Brain microvascular endothelial cell (primary cell): Measurements from ENCODE around the gene LRRC27.
"Not testable (repeated sequence)": the region's sequence is repeated elsewhere in the genome, so short reads cannot be mapped to it uniquely, and the experiment has no call there.

Experiments used
- DNase-seq: peaks from one replicate; pipeline ENCODE4 v3.0.0-alpha.2; 2020
- H3K27ac ChIP-seq: fragments of 250-450 bp; sonication (Bioruptor Pico); 2 replicates; pipeline ENCODE4 v1.5.1; 2020; ENCODE audit warnings: mild to moderate bottlenecking, moderate library complexity
- H3K27me3 ChIP-seq: fragments of 250-450 bp; sonication (Bioruptor Pico); replicated peaks from 2 replicates; pipeline ENCODE4 v1.5.1; 2020; ENCODE audit warnings: mild to moderate bottlenecking
- H3K36me3 ChIP-seq: fragments of 250-450 bp; sonication (Bioruptor Pico); replicated peaks from 2 replicates; pipeline ENCODE4 v1.5.1; 2020; ENCODE audit warnings: mild to moderate bottlenecking
- H3K4me3 ChIP-seq: 2 replicates; pipeline ENCODE4 v1.5.1; 2011; ENCODE audit warnings: low read depth, mild to moderate bottlenecking, control low read depth, low read length, moderate library complexity
- in situ Hi-C: cut with HindIII; loops from 2 replicates; pipeline ENCODE4 v1.10.0; 2017; ENCODE audit warnings: low sequenced_read_pairs, low pct_ligation_motif_present
- TF ChIP-seq, protein P1 (sequence below): IDR thresholded peaks from 2 replicates; pipeline ENCODE4 v1.5.1; 2011; ENCODE audit warnings: low read depth, mild to moderate bottlenecking, moderate library complexity, low read length, control low read depth, inconsistent platforms; ENCODE audit errors: missing control alignments

Gene LRRC27

DNA sequence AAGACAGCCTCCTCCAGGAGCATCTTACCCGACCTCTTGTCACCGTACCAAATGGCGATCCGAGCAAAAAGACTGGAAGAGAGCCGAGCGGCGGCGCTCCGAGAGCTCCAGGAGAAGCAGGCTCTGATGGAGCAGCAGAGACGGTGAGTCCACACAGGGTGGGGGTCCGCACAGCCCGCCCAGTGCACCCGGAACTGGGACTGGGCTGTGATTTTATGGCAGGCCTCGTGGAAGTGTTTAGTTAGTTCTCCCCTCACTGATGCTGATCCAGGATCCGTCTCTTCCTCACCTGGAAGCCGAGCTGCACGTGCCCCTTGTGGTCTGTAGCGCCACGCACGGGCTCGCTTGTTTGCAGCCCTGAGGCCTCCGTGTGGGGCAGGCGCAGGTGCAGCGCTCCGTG is 19.6 kb downstream of the LRRC27 start:
- TF ChIP-seq, protein P1, sequence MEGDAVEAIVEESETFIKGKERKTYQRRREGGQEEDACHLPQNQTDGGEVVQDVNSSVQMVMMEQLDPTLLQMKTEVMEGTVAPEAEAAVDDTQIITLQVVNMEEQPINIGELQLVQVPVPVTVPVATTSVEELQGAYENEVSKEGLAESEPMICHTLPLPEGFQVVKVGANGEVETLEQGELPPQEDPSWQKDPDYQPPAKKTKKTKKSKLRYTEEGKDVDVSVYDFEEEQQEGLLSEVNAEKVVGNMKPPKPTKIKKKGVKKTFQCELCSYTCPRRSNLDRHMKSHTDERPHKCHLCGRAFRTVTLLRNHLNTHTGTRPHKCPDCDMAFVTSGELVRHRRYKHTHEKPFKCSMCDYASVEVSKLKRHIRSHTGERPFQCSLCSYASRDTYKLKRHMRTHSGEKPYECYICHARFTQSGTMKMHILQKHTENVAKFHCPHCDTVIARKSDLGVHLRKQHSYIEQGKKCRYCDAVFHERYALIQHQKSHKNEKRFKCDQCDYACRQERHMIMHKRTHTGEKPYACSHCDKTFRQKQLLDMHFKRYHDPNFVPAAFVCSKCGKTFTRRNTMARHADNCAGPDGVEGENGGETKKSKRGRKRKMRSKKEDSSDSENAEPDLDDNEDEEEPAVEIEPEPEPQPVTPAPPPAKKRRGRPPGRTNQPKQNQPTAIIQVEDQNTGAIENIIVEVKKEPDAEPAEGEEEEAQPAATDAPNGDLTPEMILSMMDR = no peak
- no peak for DNase-seq
- no peaks in the 10 kb centered on the region for H3K27me3 ChIP-seq
- H3K4me3 ChIP-seq = no peak overlapping the region
- in situ Hi-C loops = no loop called here
- no peaks in the 10 kb centered on the region for H3K36me3 ChIP-seq
- no peak overlapping the region for H3K27ac ChIP-seq

DNA sequence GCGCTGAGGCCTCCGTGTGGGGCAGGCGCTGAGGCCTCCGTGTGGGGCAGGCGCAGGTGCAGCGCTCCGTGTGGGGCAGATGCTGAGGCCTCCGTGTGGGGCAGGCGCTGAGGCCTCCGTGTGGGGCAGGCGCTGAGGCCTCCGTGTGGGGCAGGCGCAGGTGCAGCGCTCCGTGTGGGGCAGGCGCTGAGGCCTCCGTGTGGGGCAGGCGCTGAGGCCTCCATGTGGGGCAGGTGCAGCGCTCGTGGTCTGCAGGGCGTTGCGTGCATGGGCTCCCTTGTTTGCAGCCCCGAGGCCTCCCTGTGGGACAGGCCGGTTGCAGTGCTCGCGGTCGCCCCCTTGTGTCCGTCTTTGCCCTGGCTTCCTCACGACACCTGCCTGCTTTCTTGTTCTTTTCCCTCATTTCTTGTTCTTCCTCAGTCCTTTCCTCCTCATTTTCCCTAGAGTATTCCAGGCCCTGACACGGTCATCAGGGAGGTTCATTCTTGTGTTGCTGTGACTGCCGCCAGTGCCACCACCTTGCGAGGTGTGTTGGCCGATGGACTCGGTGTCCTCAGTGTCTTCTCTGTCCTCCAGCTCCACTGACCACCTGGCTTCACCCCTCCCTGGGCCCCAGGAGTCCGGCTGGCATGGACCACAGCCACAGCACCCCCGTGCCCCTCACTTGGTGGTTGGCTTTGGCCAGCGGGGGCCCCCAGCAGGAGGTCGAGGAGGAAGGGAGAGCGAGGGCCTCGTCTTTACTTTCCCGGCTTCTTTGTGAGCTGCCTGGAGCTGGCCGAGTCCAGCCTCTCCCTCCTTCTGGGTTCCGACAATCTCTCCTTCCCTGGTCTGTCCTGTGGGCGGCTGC is 20.7 kb downstream of the LRRC27 start:
- H3K27ac ChIP-seq, H3K4me3 ChIP-seq, in situ Hi-C loops, H3K27me3 ChIP-seq, H3K36me3 ChIP-seq: not testable (repeated sequence)
- peak; percentile 43 for DNase-seq
- TF ChIP-seq, protein P1 = peak; percentile 89

DNA sequence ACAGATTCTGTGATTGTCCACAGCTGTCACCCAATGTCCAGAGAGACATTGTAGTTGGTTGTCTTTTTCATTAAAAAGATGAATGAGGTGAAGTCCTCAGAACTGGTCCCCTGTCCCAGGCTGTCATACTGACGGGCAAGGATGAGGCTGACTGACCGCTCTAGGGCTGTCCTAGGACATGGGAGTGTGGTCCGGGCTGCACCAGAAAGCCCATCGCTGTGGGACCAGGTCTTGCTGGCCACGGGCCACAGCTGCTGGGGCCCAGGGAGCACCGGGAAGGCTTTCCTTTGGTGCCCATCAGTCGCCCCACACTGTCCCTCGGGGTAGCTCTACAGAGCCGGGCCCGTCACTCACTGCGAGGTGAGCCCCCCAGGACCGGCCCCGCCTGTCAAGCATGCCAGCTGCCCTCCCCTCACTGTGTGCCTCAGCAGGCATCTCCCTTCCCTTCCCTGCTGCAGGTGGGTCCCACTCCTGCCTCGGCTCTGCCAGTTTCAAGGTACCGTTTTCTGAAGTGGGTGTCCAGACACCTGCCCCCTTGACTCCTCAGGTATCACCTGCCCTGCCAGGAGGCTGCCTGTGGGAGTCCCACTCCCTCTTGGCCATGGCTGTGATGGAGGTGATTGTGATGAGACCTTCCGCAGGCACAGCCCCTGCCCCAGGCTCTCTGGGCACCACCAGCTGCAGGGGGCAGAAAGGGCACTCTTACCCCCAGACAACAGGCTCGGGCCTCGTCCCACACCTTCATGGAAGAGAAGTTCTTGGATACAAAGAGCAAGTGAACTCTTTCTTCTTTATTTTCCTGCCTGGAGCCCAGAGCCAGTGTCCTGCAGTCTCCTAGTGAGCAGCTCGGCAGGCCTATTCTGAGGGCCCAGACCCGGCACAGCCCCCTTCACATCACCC is 21.7 kb downstream of the LRRC27 start:
- DNase-seq = no peak
- H3K27ac ChIP-seq = no peak overlapping the region
- in situ Hi-C loops = no loop called here
- TF ChIP-seq, protein P1 = no peak
- H3K27me3 ChIP-seq = no peaks in the 10 kb centered on the region
- H3K4me3 ChIP-seq = no peak overlapping the region
- H3K36me3 ChIP-seq = no peaks in the 10 kb centered on the region

DNA sequence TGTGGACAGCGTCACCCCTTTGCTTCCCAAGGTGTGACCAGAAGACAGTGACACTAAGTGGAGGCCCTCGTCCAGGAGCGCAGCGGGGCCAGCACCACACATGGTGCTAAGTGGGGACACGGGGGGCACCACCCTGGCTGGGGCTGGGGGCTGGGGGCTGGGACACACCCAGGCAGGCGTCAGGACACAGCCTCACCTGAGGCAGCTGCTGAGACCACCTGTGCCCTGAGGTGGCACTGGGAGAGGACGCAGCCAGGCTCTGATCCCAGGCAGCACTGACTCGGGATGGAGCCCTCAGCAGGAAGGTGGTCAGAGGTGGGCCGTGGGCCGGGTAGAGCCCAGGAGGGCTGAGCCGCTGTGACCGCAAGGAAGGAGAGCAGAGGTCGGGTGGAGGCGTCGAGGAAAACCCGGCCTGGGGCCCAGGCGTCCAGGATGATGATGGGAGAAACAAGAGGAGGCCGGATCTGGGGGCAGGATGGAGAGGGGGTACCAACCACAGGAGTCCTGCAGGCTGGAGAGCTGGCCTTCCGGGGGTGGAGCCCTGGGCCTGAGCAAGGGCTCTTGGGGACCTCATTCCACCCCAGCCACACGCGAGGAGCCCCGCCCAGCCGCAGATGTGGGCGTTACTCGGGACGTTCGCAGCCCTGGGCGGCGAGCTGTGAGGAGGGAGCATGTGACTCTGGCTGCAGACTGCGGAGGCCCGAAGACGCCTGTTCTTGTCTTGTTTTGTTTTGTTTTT is 22.5 kb downstream of the LRRC27 start:
- Histone ChIP-seq H3K36me3 (no peaks in the 10 kb centered on the region), H3K27me3 (no peaks in the 10 kb centered on the region), H3K4me3 (no peak overlapping the region), H3K27ac (no peak overlapping the region)
- in situ Hi-C loops = no loop called here
- TF ChIP-seq, protein P1 = no peak
- DNase-seq = no peak

DNA sequence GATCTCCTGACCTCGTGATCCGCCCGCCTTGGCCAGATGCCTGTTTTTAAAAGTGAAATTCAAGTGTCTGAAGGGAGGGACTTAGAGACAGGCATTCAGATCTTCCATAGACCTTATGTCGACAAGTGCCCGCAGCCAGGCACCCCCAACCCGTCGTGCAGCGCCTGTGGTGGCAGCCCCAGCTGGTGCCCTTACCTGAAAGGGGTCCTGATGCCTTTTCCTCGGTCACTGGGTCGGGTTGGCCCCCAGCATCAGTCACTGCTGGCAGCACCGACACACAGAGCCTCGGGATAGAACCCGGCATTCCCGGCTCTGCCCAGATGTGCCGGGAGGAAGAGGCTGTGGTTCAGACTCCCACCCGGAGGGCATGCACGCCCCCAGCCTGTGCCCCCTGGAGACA is 23.3 kb downstream of the LRRC27 start:
- Histone ChIP-seq H3K4me3 (no peak overlapping the region), H3K27me3 (no peaks in the 10 kb centered on the region), H3K36me3 (no peaks in the 10 kb centered on the region), H3K27ac (no peak overlapping the region)
- no peak for DNase-seq
- in situ Hi-C loops = no loop called here
- TF ChIP-seq, protein P1 = no peak
